Gastroesophageal sphincter (tissue), 3 donors: ENCODE results near the gene OMG.

Experiments
- POLR2A ChIP-seq, 2 donors: fragments of 450-650 bp; IDR thresholded peaks; one replicate each; pipeline ENCODE4 v1.6.1; 2017; ENCODE audit warnings: antibody characterized with exemption in 2 of 2, mild to moderate bottlenecking in 2 of 2, moderate library complexity in 1 of 2
- TF ChIP-seq, protein P1 (sequence below), 4 experiments: fragments of 200-600 bp in 2 of 4; fragments of 450-650 bp in 2 of 4; sonication (generic) in 1 of 4; IDR thresholded peaks; one replicate each; pipeline ENCODE4 v1.5.1; 2017 to 2019; ENCODE audit warnings: antibody characterized with exemption in 4 of 4, mild to moderate bottlenecking in 2 of 4, moderate library complexity in 2 of 4

DNA sequence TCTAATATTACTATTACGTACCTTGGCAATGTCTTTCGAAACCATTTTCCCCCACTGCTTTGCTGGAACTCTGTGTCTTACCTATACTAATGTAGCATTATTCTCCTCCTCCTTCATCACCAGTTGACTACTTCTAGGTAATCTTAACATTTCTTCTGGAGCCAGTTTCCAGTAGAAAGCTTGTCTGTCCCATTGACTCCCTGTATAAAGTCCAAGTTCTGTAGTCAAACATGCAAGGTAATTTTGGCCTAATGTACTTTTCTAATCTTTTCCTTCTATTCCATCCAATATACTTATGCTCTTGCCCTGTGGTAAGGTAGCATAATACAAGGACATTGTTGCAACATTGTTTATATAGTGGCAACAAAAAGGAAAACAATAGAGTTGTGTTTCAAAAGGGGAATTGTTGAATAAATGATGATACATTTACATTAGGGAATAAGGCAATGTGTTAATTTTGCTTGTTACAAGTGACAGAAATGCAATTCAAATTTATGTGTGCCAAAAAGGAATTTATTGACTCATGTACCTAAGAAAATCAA, 27.9 kb downstream of the OMG start:
- TF ChIP-seq, protein P1, sequence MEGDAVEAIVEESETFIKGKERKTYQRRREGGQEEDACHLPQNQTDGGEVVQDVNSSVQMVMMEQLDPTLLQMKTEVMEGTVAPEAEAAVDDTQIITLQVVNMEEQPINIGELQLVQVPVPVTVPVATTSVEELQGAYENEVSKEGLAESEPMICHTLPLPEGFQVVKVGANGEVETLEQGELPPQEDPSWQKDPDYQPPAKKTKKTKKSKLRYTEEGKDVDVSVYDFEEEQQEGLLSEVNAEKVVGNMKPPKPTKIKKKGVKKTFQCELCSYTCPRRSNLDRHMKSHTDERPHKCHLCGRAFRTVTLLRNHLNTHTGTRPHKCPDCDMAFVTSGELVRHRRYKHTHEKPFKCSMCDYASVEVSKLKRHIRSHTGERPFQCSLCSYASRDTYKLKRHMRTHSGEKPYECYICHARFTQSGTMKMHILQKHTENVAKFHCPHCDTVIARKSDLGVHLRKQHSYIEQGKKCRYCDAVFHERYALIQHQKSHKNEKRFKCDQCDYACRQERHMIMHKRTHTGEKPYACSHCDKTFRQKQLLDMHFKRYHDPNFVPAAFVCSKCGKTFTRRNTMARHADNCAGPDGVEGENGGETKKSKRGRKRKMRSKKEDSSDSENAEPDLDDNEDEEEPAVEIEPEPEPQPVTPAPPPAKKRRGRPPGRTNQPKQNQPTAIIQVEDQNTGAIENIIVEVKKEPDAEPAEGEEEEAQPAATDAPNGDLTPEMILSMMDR (IDR thresholded peaks at IDR 0.05) = no peak
- TF ChIP-seq POLR2A (IDR thresholded peaks at IDR 0.05) = no peak
